DND-41 (cell line): ENCODE data around the gene DAB2.

Experiments
- ATAC-seq: fragments of 200-7000 bp; cut with Tn5 transposase; 3 replicates; pipeline ENCODE4 v1.9.1; 2021; ENCODE audit warnings: low read depth; ENCODE audit not compliant: insufficient read depth
- DNase-seq: peaks from one replicate; pipeline ENCODE4 v3.0.0-alpha.2; 2020
- H2AFZ ChIP-seq: 2 replicates; pipeline ENCODE4 v1.6.0; 2012; ENCODE audit warnings: low read depth, low read length
- H3K27ac ChIP-seq: 2 replicates; pipeline ENCODE4 v1.5.1; 2012; ENCODE audit warnings: low read length, inconsistent platforms
- H3K27me3 ChIP-seq: fragments of 200-600 bp; sonication (generic); 2 replicates; pipeline ENCODE4 v1.6.0; 2012; ENCODE audit warnings: low read length, mild to moderate bottlenecking, inconsistent platforms; ENCODE audit not compliant: insufficient read depth, poor library complexity
- H3K36me3 ChIP-seq: 2 replicates; pipeline ENCODE4 v1.5.1; 2012; ENCODE audit warnings: low read length, inconsistent platforms; ENCODE audit not compliant: insufficient read depth
- H3K4me1 ChIP-seq: 2 replicates; pipeline ENCODE4 v1.5.1; 2012; ENCODE audit warnings: mild to moderate bottlenecking, low read length; ENCODE audit not compliant: insufficient read depth
- H3K4me2 ChIP-seq: 2 replicates; pipeline ENCODE4 v1.6.0; 2012; ENCODE audit warnings: mild to moderate bottlenecking, moderate library complexity, low read length, inconsistent platforms; ENCODE audit not compliant: insufficient read depth
- H3K4me3 ChIP-seq, 2 experiments: fragments of 200-600 bp in 1 of 2; shearing (Covaris generic) in 1 of 2; 2 replicates each; pipeline ENCODE4 v1.5.1; 2012 to 2016; ENCODE audit warnings: inconsistent platforms in 2 of 2, low read length in 2 of 2, mild to moderate bottlenecking in 2 of 2, low read depth in 1 of 2, moderate library complexity in 1 of 2
- H3K79me2 ChIP-seq: 2 replicates; pipeline ENCODE4 v1.6.0; 2012; ENCODE audit warnings: low read length, inconsistent platforms; ENCODE audit not compliant: insufficient read depth
- H3K9ac ChIP-seq: 2 replicates; pipeline ENCODE4 v1.6.0; 2012; ENCODE audit warnings: low read depth, mild to moderate bottlenecking, inconsistent platforms, low read length, moderate library complexity
- H3K9me3 ChIP-seq: 2 replicates; pipeline ENCODE4 v1.5.1; 2012; ENCODE audit warnings: low read length, moderate library complexity, mild to moderate bottlenecking, inconsistent platforms; ENCODE audit not compliant: insufficient read depth, severe bottlenecking
- H4K20me1 ChIP-seq: 2 replicates; pipeline ENCODE4 v1.6.0; 2012; ENCODE audit warnings: low read length; ENCODE audit not compliant: insufficient read depth
- CTCF ChIP-seq: IDR thresholded peaks from 2 replicates; pipeline ENCODE4 v1.5.1; 2012; ENCODE audit warnings: borderline replicate concordance, low read length, moderate library complexity, mild to moderate bottlenecking; ENCODE audit not compliant: poor library complexity, severe bottlenecking; ENCODE audit errors: extremely low read depth
- EZH2 ChIP-seq: IDR thresholded peaks from 3 replicates; pipeline ENCODE4 v1.6.1; 2012; ENCODE audit warnings: borderline replicate concordance, low read depth, mild to moderate bottlenecking, moderate library complexity, low read length, inconsistent platforms; ENCODE audit not compliant: severe bottlenecking

Gene DAB2

GRCh38 chr5:39453606-39454005 is 28.8 kb upstream of the DAB2 start:
- no peak for ATAC-seq
- Histone ChIP-seq H3K4me2 (no peak overlapping the region), H3K27ac (no peak overlapping the region), H3K79me2 (no peaks in the 10 kb centered on the region), H3K4me1 (no peaks in the 10 kb centered on the region), H3K36me3 (no peaks in the 10 kb centered on the region), H3K9ac (no peak overlapping the region), H3K27me3 (peaks cover 20% of the 10 kb centered on the region), H4K20me1 (no peaks in the 10 kb centered on the region), H3K9me3 (no peaks in the 10 kb centered on the region), H3K4me3 (no peak overlapping the region), H2AFZ (no peak overlapping the region)
- no peak for DNase-seq
- TF ChIP-seq EZH2, result no peak
- TF ChIP-seq CTCF, result no peak

GRCh38 chr5:39452846-39453245 is 28.1 kb upstream of the DAB2 start:
- H3K9me3 ChIP-seq, result no peaks in the 10 kb centered on the region
- no peaks in the 10 kb centered on the region for H3K36me3 ChIP-seq
- H3K4me1 ChIP-seq, result no peaks in the 10 kb centered on the region
- no peak for DNase-seq
- peaks cover 20% of the 10 kb centered on the region for H3K27me3 ChIP-seq
- no peak for ATAC-seq
- no peak for TF ChIP-seq CTCF
- TF ChIP-seq EZH2, result no peak
- H4K20me1 ChIP-seq, result no peaks in the 10 kb centered on the region
- no peak overlapping the region for H3K9ac ChIP-seq
- H2AFZ ChIP-seq, result no peak overlapping the region
- no peaks in the 10 kb centered on the region for H3K79me2 ChIP-seq
- no peak overlapping the region for H3K4me3 ChIP-seq
- H3K4me2 ChIP-seq, result no peak overlapping the region
- H3K27ac ChIP-seq, result no peak overlapping the region

- TF ChIP-seq EZH2 (no peak), CTCF (no peak)
- no peaks in the 10 kb centered on the region for H3K4me1 ChIP-seq
- H4K20me1 ChIP-seq, result no peaks in the 10 kb centered on the region
- H3K27me3 ChIP-seq, result peaks cover 20% of the 10 kb centered on the region
- no peak for ATAC-seq
- H3K27ac ChIP-seq, result no peak overlapping the region
- H3K4me3 ChIP-seq, result no peak overlapping the region
- DNase-seq, result no peak
- no peaks in the 10 kb centered on the region for H3K79me2 ChIP-seq
- H2AFZ ChIP-seq, result no peak overlapping the region
- no peak overlapping the region for H3K9ac ChIP-seq
- no peak overlapping the region for H3K4me2 ChIP-seq
- no peaks in the 10 kb centered on the region for H3K36me3 ChIP-seq
- H3K9me3 ChIP-seq, result no peaks in the 10 kb centered on the region
These were observed 26.6 kb upstream of the DAB2 start for GRCh38 chr5:39451276-39451941.

- TF ChIP-seq EZH2 (no peak), CTCF (no peak)
- H3K36me3 ChIP-seq, result no peaks in the 10 kb centered on the region
These were observed 25.7 kb upstream of the DAB2 start for GRCh38 chr5:39450487-39450886.

More at GRCh38 chr5:39450487-39450886, 25.7 kb upstream of the DAB2 start:
- Histone ChIP-seq H4K20me1 (no peaks in the 10 kb centered on the region), H3K4me3 (no peak overlapping the region), H3K79me2 (no peaks in the 10 kb centered on the region), H2AFZ (no peak overlapping the region), H3K4me1 (no peaks in the 10 kb centered on the region), H3K27me3 (peaks cover 13% of the 10 kb centered on the region), H3K27ac (no peak overlapping the region), H3K9ac (no peak overlapping the region), H3K9me3 (no peaks in the 10 kb centered on the region), H3K4me2 (no peak overlapping the region)
- ATAC-seq, result no peak
- no peak for DNase-seq
